ENCODE results near the gene LRIG1.

The LRIG1 gene

GRCh38 chr3:66465587-66465986 lies 35.2 kb downstream of the LRIG1 start:
- no peak overlapping the region for H3K4me3 ChIP-seq (ENCODE audit: low read depth, low read length)
- no peak for DNase-seq (ENCODE audit: low read depth)
- TF ChIP-seq CTCF (conservative IDR thresholded peaks at IDR 0.05; ENCODE audit: low read depth, low read length) = no peak

GRCh38 chr3:66465034-66465433 lies 35.8 kb downstream of the LRIG1 start:
- no peak for TF ChIP-seq CTCF (conservative IDR thresholded peaks at IDR 0.05; ENCODE audit: low read depth, low read length)
- no peak overlapping the region for H3K4me3 ChIP-seq (ENCODE audit: low read depth, low read length)
- no peak for DNase-seq (ENCODE audit: low read depth)

- TF ChIP-seq CTCF (conservative IDR thresholded peaks at IDR 0.05; ENCODE audit: low read depth, low read length) = no peak
- H3K4me3 ChIP-seq (ENCODE audit: low read depth, low read length) = no peak overlapping the region
- DNase-seq (ENCODE audit: low read depth) = no peak
Measured at GRCh38 chr3:66464512-66464894, 36.3 kb downstream of the LRIG1 start.

DNA sequence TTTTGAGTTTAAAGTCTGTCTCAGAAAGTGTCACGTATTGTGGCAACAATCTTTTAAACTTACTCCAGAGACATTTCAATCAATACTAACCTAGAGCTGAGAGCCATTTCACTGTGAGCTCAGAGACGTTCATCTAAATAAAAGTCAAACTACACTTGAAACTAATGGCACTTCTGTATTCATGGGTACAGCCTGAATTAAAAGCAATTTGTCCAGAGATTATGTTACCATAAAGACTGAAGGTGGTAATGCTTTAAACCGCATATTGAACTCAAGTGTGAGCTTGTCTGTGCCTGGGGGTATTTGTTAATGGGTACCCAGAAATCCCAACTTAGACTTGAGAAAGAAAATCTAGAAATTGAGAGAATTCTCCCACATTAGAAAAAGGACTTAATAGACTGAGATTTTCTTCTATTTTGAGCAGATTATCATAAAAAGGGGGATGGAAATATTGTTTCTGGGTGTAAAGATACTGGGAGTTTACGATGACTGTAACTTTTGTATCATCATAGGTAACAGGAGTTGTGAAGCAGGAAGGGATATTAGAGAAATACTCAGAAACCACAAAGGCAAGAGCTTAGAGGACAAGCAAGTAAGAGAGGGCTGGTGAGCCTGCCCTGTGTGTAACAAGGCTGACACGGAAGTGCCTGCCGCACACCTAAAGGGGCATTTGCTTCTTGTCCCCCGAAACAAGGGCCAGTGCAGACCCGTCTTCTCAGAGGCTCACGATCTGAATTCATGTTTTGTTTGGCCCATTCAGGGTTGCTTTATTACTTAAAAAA lies 36.9 kb downstream of the LRIG1 start:
- no peak for TF ChIP-seq CTCF (conservative IDR thresholded peaks at IDR 0.05; ENCODE audit: low read depth, low read length)
- no peak for DNase-seq (ENCODE audit: low read depth)
- no peak overlapping the region for H3K4me3 ChIP-seq (ENCODE audit: low read depth, low read length)

DNA sequence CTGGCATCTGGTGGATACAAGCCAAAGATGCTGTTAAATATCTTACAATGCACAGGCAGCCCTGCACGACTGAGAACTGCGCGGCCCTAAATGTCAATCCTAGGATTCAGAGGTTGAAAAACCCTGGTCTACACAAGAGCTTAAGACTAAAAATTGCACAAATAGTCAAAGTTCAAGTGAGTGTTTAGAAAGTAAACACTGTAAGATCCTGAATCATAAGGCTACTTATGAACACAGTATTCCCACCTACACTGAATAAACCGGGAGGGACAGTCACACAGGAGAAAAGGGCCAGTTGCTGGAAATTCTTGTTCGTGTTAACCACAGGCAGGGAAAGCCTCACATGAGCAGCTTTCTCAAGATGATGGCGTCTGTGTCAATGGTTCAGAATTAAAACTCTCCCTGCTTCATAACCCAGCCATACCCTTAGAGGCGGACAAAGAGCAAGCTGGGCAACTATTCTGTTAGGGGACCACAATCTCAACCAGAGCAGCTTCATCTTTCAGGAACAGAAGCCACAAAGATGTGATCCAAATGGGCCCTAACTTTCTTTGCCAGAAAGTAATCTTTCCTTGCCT lies 37.7 kb downstream of the LRIG1 start:
- no peak overlapping the region for H3K4me3 ChIP-seq (ENCODE audit: low read depth, low read length)
- DNase-seq (ENCODE audit: low read depth) = no peak
- TF ChIP-seq CTCF (conservative IDR thresholded peaks at IDR 0.05; ENCODE audit: low read depth, low read length) = no peak

GRCh38 chr3:66457252-66457651 lies 43.6 kb downstream of the LRIG1 start:
- no peak for DNase-seq (ENCODE audit: low read depth)
- H3K4me3 ChIP-seq (ENCODE audit: low read depth, low read length) = no peak overlapping the region
- TF ChIP-seq CTCF (conservative IDR thresholded peaks at IDR 0.05; ENCODE audit: low read depth, low read length) = no peak

DNA sequence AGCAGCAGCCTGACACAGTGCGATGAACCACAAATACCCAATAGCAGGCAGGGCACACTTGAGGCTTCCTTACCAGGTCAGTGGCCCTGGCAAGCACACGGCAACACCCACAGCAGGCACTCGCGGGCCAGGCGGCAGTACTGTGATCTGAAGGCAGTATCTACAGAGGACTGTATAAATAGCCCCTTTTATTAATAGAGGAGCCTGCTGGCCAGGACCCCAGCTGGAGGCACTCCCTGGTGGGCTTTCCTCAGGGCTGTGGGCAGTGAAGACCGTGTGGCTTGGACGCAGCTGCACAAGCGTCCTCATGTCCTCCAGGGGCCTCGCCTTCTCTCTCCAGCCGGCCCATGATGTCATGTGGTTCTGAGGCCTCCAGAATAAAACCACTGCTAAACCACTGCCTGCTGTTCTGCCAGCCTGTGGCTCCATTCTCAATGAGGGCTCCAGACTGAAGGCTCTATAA lies 44.1 kb downstream of the LRIG1 start:
- DNase-seq (ENCODE audit: low read depth) = no peak
- no peak for TF ChIP-seq CTCF (conservative IDR thresholded peaks at IDR 0.05; ENCODE audit: low read depth, low read length)
- no peak overlapping the region for H3K4me3 ChIP-seq (ENCODE audit: low read depth, low read length)
